Inflammatory macrophage treated with lipopolysaccharide for 1 hour (primary cell): ENCODE results near the gene ALDH9A1.
"Not testable (repeated sequence)": the region's sequence is repeated elsewhere in the genome, so short reads cannot be mapped to it uniquely, and the experiment has no call there.

Source experiments
- DNase-seq, 2 donors: peaks; one replicate each; pipeline ENCODE4 v3.0.0-alpha.2; 2020 to 2022

ALDH9A1 gene

GRCh38 chr1:165644064-165644735, 54.2 kb downstream of the ALDH9A1 start:
- DNase-seq, result no peak

DNA sequence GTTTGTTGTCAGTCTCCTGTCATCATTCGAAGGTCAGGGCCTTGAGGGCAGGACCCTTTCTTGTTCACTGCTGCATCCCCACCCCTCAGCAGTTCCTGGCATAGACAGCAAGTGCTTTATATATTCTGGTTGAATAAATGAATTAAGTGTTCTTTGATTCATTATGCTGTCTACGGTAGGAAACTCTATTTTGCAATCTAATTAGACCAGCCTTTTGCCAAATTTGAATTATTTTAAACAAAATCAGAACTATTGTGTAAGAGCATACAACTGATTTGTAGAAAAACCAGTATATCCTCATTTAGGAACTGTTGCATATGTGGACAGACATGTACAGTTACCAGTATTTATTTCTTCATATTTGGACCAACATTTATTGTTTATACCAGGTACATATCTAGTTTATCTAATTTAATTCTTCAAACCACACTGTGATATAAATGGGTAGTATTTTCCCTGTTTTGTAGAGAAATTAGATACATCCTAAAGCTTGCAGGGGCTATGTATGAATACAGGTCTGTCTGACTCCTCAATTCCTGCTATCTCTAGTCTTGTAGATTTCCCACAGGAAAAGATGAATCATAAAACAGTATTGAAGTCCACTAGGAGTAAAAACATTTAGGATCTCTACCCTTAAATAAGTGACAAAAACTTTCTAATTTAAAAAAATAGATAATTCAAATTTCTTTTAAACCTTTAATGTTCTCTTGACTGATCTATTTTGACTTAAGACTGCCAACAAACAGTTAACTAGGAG, 57.0 kb downstream of the ALDH9A1 start:
- DNase-seq, result no peak

DNA sequence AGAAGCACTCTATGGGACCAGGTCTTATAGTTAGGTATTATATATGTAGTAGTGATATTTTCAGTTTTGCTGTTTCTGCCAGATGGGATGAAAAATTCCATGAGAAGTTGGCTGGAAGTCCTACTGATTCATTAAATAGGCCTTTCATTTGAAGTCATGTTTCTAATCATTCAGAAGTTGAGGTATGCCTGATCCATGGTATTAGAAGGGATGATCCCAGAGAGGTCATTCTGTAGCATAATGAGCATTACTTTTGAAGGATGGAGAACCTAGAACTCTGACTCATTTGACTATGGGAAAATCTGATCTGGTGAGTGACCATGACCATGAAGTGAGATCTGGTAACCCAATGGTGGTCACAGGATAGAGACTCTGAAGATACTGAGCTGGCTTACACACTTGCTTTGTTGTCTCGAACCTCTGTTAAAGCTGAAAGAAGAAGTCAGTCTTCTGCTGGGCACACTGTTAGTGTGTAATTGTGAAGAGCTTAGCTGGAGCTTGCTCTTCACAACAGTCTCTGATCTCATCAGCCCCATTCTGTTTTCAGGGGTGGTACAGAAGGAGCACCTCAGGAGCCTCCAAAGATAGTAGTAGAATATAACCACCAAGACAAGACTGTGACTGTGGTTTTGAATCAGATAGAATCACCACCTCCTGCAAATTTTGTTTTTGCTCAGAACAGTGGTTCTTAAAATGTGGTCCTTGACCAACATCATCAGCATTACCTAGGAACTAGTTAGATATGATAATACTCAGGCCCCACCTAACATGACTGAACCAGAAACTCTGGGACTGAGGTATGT, 58.3 kb downstream of the ALDH9A1 start:
- no peak for DNase-seq

DNA sequence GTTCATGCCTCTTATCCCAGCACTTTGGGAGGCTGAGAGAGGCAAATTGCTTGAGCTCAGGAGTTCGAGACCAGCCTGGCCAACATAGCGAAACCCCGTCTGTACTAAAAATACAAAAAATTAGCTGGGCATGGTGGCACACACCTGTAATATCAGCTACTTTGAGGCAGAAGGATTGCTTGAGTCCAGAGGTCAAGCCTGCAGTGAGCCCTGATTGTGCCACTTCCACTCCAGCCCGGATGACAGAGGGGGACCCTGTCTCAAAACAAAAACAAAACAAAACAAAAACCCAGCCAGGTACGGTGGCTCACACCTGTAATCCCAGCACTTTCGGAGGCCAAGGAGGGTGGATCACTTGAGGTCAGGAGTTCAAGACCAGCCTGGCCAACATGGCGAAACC, 60.2 kb downstream of the ALDH9A1 start:
- not testable (repeated sequence) for DNase-seq

DNA sequence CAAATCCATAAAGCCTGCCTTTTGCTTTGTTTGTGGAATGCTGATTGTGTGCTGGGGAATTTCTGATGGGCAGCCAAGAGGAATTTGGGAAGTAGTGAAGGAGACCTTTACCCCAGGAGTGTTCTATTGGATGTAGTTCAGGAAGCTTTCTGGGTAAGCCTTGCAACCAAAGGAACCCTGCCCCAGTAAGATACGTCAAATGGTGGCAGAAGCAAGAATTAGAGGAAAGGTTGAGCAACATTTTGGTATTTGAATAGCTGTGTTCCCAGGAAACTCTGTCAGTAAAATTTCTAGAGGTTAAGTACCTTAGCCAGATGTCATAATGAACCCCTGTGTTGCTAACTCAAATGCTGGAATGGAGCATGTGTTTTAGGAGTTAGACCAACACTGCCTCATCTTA, 60.9 kb downstream of the ALDH9A1 start:
- DNase-seq, result no peak

DNA sequence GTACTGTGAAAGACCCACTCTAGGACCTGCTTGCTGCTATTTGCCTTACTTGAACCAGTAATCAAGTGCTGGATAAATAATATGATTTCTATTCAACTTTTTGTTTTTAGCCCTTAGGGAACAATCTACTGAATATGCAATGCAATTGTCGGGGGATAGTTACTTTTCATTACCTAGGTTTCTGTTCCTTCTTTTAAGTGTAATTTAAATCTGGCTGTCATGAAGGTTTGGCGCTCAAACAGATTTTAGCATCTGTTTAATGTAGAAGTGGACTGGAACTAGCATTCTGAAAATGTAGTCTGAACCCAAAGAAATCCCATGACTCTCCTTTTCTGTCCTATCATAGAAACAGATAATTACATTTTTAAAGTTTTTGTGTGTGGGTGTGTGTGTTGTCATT, 62.5 kb downstream of the ALDH9A1 start:
- peak in 1 of 2 donors; percentile 33 for DNase-seq

GRCh38 chr1:165635329-165635728, 63.0 kb downstream of the ALDH9A1 start:
- no peak for DNase-seq

- DNase-seq, result no peak
Observed at GRCh38 chr1:165634154-165634921, 64.0 kb downstream of the ALDH9A1 start.

DNA sequence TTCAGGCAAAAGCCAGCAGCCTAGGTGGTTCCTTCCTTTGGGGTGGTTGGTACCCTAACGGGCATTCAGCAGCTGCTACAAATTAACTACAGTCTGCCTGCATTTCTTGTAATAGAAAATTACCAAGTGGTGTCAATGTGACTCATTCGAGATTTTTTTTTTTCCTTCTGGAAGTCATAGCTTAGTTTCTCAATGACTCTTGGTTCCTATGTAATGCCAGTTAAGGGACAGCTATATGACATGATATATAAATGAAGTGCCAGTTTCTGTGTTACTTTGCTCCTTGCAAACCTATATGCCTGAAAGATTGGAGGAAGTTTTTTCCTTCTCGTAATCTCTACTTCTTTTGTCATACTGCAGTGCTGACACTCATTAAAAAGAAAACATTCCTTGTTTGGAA, 64.7 kb downstream of the ALDH9A1 start:
- peak; percentile 70 to 80 for DNase-seq

- DNase-seq, result peak; percentile 48 to 52
Observed at GRCh38 chr1:165632491-165632890, 65.9 kb downstream of the ALDH9A1 start.

- no peak for DNase-seq
Observed at GRCh38 chr1:165632152-165632469, 66.3 kb downstream of the ALDH9A1 start.

DNA sequence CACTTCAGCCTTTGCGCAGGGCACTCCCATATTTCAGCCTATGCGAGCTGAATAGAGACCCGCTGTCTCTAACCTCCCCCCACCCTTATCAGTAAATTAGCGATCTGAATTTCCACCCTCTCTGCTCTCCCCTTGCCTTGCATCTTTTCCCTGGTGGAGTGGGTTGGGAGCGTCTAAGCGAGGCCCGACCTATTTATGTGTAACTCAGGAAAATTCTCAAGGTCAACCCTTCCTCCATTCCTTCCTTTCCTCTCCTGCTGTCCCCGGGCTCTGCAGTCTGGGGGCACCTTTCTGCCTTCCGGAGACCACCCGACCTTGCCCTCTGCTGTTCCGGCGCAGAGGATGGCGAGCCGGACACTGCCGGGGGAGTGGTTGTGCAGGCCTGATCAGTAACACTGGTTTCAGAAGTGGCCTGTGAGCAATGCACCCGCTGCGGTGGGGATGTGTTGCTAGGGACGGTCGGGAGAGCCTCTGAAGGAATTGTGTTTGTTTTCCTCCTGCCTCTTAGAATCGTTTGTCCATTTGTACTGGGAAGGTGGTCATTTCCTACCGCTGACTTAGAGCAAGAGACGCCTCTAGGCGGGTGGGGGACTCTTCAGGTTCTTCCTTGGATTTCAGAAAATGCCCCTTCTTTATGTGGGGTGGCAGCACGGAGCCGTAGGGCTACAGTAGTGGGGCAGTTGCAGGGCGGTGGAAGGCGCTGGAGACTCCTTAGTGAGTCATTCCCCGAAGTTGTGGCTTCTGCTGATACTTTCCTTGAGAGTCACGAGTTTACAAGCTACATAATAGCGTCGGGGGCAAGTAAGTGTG, 66.8 kb downstream of the ALDH9A1 start:
- peak; percentile 73 to 84 for DNase-seq

GRCh38 chr1:165630629-165631341, 67.6 kb downstream of the ALDH9A1 start, which contains the start of gene MGST3:
Gene MGST3 (plus strand): TSS chr1:165631234. CDS start chr1:165649848, 18,614 bp downstream.
- peak; percentile 97 to 99 for DNase-seq

GRCh38 chr1:165629848-165630628, 68.3 kb downstream of the ALDH9A1 start:
- DNase-seq, result no peak

- peak; percentile 57 to 71 for DNase-seq
Observed at GRCh38 chr1:165629151-165629550, 69.2 kb downstream of the ALDH9A1 start.

GRCh38 chr1:165628147-165628822, 70.1 kb downstream of the ALDH9A1 start:
- no peak for DNase-seq

DNA sequence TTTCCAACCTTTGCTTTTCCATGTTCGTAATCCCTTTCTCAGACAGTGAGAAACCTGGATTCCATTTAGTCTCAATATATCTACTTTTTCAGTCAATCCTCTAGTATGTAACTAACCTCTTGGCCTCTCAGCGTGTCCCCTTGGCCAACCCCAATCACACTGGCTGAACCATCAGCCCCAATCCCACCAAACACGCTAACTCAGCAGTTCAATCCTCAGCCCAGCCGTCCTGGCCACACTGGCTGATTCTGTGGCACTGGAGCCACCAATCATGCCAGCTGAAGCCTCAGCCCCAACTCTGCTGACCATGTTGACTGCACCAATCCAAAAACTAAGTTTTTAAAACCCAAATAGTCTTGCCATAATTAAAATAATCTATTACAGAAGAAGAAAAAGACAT, 73.9 kb downstream of the ALDH9A1 start:
- no peak for DNase-seq

DNA sequence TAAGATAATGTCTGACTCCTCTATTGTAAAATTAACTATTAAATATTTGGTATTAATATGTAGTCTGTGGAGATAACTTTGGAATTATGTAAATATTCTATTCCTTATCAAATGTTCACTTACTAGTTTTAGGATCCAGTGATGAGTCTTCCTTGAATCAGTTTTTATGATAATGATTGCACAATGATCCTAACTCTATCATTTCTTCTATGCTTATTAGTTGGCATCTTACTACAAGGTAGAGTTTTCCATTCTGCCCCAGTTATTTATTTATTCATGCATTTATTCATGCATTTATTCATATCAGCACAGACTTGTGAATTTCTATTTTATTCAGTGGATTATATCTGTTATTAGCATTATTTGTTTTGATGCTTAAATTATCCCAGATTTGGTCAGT, 74.7 kb downstream of the ALDH9A1 start:
- DNase-seq, result no peak

- no peak for DNase-seq
Observed at GRCh38 chr1:165619647-165620151, 78.7 kb downstream of the ALDH9A1 start.
